Fibroblast of the conjunctiva (primary cell): ENCODE results near the gene DYRK1A.
"Not testable (repeated sequence)": the region's sequence is repeated elsewhere in the genome, so short reads cannot be mapped to it uniquely, and the experiment has no call there.

Source experiments
- DNase-seq: peaks from one replicate; pipeline ENCODE4 v3.0.0-alpha.2; 2010; ENCODE audit warnings: low read depth

Gene DYRK1A

DNA sequence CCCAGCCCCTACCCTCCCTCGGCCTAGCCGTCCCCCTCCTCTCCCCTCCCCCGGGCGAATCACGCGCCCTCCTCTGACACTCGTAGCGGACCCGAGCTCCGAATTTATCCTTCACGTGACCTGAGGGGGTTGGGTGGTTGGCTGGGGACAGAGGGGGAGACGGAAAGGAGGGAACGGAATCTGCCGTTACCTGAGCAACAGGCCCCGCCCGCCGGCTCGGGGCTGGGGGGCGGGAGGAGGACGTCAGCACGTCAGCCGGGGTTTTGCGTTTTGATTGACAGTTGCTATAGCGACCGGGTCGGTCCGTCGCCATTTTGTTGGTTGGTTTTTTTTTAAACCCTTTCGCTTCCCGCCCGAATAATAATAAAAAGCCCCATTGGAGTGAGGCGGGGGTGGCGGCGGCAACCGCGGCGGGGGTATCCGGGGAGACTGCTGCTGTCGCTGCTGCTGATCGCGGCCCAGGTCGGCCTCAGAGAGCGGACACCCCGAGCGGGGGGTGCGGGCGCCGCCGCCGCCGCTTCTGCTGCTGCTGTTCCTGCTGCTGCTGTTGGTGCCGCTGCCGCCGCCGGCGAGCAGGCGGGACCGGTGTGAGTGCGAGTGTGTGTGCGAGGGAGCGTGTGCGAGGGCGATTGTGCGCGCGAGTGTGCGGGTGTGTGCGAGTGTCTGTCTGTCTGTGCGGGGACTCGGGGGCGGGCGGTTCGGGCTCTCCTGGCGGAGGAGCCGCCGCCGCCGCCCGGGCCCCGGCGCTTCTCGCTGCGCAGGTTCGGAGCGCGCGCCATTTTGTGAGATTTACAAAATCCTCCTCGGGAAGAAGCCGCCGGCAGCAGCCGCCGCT, at the start of gene DYRK1A:
Gene DYRK1A, plus strand, starts transcription at position 292 of the 835 bp plus-strand sequence. CDS start 53,602 bp downstream, outside the sequence.
- peak; percentile 99 for DNase-seq

DNA sequence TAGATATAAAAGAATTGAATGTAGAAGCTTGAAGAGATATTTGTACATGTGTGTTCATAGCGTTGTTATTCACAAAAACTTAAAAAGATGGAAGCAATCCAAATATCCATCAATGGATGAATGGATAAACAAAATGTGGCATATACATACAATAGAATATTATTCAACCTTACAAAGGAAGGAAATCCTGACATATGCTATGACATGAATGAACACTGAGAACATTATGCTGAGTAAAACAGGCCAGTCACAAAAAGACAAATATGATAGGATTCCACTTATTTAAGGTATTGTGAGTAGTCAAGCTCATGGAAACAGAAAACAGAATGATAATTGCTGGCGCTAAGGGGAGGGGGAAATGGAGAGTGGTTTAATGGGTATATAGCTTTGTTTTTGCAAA, 47.0 kb upstream of the DYRK1A start:
- no peak for DNase-seq

DNA sequence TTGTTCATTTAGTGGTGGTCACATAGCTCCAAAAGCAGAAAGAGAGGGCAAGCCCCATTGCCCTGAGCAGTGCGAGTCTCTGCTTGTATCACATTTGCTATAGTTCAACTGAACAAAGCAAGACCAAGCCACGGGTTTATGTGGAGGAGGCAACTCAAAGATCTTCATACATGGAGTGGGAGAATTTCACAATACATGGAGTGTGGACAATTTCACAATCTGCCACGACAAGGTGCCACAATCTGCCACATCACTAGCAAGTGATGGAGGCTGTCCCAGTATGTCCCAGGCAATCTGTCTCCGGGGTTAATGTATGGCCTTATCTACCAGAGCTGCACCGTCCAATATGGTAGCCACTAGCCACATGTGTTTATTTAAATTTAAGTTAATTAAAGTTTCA, 44.5 kb upstream of the DYRK1A start:
- no peak for DNase-seq

DNA sequence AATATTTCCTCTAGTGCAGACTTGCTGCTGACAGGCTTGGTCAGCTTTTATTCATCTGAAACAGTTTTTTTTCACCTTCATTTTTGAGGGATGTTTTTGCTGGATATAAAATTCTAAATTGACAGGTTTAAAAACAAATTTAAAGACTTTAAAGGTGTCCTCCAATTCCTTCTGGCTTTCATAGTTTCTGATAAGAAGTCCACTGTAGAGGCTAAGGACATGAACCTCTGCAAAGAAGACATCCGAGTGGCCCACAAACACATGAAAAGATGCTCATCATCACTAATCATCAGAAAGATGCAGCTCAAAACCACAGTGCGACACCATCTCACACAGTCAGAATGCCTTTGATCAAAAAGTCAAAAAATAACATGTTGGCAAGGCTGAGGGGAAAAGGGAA, 42.0 kb upstream of the DYRK1A start:
- DNase-seq: no peak

DNA sequence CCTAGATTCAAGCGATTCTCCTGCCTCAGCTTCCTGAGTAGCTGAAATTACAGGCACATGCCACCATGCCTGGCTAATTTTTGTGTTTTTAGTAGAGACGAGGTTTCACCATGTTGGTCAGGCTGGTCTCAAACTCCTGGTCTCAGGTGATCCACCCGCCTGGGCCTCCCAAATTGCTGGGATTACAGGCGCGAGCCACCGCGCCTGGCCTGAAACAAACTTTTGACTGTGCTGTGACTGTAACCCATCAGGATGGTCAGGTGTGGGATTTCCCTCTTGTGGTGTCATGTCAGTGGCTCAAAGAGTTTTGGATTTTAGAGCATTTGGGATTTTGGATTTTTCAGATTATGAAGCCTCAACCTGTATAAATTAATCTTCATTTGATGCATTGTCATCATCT, 38.4 kb upstream of the DYRK1A start:
- not testable (repeated sequence) for DNase-seq

DNA sequence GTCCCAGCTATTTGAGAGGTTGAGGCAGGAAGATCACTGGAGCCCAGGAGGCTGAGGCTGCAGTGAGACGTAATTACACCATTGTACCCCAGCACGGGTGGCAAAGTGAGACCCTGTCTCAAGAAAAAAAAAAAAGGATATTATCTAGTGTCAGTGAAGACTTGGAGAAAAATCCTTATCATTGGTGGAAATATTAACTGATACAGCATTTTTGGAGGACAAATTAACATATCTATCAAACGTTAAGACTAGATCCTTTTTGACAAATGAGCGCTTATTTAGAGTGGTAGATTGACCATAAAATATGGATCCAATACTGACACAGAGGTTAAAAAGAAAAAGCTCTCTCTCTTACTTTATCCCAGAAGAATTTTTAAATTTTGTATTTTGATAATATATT, 35.2 kb upstream of the DYRK1A start:
- no peak for DNase-seq

DNA sequence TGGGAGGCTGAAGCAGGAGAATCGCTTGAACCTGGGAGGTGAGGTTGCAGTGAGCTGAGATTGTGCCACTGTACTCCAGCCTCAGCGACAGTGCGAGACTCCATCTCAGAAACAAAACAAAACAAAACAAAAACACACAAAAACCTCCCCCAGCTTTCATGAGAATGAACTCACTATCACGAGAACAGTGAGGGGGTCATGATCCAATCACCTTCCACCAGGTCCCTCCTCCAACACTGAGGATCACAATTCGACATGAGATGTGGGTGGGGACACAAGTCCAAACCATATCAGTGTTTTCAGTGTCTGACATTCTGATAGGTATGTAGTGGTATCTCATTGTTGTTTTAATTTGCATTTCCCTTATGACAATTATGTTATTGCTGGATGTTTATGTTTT, 31.5 kb upstream of the DYRK1A start:
- DNase-seq: no peak

DNA sequence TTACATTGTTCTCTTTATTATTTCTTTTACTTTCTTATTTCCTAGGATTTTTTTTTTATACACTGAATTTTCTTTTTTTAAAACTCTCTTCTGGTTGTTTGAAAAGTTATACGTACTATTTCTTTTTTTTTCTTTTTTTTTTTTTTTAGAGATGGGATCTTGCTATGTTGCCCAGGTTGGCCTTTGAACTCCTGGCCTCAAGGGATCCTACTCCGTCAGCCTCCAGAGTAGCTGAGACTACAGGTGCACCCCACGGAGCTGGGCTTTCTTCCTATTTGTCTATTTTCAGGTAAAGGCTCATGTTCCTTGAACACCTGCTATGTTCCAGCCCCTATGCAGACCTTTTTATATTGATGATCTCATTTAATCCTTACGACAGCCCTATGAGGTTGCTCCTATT, 29.4 kb upstream of the DYRK1A start:
- no peak for DNase-seq

DNA sequence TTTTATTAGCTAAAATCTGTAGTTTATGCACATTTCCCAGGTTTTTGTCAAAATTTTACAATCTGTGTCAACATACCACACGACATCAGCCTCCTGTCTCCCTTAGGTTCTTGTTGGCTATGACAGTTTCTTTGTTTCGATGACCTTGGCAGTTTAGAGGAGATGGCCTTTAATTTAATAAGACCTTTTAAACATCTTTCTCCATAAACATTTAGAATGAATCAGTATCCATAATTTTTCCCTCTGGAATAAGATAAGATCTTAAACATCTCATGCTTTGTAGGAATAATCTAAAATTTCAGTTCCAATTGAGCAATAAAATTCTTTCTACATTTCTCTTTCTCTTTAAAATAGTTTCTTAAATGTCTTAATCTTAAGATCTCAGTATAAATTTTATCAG, 28.7 kb upstream of the DYRK1A start:
- no peak for DNase-seq

DNA sequence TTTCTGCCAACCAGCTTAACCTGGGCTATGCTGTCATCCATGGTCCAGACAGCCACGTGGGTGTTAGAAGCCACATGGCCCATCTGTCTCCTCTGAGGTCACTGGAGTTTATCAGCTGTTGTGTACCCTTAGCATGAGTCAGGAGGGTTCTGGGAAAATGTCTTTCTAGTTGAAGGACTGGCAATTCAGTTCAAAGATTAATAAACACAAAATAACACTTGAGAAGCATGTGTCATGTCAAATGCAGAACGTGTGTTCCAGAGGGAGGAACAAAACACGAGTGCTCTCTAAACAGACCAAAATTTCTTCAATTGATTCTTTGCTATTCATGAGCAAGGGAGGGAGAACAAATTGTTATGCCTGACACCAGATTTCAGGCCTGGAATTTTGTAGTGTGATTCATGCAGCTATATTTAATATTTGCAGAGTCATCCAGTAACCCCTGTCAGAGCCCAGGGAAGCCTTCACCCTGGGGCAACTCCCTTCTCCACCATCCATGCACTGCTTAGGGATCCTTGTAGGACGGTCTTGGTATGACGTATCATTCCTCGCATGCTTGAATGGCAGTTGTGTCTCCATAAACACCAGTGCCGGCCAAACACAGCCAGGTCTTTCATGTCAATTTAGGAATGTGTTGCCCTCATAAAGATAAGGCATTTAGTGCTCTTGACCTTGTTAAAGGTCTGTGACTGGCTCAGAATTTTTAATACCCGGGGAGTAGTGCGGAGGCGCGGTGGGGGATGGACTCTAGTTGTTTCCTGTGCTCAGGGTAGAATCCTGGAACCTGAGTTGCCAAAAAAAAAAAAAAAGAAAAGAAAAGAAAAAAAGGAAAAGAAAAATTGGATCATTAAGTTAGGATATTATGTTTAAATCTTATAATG, 27.7 kb upstream of the DYRK1A start:
- peak; percentile 72 for DNase-seq

DNA sequence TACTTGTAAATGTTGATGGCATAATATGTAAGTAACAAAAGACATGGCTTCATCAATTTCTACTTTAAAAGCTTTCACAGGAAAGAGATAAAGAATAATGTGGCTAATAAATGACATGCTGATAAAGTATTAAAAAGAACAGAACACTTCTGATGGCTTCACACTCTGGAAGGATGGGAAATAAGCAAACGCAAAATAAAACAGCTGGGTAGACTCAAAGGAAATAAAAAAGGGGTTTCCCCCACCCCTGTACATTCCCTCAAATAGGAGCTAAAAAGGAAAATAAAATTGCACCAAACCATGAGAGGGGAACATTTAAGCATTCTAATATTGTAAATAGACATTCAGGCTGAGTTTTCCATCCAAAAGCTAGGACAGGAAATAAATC, 27.0 kb upstream of the DYRK1A start:
- DNase-seq: no peak

DNA sequence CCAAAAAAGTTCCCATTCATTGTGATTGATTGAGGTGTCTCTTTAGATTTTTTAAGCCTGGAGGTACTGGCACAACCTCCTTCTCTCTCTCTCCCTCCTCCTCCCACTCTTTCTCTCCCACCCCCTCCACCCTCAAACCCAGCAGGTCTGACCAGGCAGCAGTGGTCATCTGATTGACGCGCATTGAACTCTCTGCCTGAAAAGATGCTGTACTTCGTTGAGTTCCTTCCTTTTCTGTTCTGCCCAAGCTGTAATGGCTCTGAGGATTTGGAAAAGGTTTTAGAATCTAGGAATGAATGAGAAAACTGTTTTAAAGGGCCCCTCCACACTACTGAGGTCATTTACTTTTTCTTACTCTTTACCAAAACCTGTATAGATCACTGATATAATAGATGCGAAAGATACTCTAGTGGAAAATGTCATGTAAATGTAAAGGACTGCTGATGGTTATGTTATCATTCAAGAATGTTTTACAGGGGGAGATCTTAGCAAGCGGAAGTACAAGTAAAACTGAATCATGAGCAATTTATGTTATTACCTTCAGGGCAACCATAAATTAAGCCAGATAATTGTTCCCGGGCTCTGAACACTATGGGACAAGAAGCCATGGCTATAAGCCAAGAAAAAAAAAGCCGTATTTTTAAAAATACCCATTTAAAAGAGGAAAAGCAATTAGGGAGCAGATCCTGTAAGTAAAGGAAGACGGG, 25.2 kb upstream of the DYRK1A start:
- DNase-seq: no peak

DNA sequence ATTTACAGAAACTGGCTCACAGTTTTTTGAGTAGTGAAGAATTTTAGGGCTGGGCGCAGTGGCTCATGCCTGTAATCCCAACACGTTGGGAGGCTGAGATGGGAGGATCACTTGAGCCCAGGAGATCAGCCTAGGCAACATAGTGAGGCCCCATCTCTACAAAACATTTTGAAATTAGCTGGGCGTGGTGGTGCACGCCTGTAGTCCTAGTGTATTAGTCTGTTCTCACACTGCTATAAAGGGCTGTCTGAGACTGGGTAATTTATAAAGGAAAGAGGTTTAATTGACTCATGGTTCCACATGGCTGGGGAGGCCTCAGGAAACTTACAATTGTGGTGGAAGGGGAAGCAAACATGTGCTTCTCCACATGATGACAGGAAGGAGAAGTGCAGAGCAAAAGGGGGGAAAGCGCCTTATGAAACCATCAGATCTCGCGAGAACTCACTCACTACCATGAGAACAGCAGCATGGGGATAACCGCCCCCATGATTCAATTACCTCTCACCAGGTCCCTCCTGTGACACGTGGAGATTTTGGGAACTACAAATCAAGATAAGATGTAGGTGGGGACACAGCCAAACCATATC, 24.4 kb upstream of the DYRK1A start:
- DNase-seq: no peak

DNA sequence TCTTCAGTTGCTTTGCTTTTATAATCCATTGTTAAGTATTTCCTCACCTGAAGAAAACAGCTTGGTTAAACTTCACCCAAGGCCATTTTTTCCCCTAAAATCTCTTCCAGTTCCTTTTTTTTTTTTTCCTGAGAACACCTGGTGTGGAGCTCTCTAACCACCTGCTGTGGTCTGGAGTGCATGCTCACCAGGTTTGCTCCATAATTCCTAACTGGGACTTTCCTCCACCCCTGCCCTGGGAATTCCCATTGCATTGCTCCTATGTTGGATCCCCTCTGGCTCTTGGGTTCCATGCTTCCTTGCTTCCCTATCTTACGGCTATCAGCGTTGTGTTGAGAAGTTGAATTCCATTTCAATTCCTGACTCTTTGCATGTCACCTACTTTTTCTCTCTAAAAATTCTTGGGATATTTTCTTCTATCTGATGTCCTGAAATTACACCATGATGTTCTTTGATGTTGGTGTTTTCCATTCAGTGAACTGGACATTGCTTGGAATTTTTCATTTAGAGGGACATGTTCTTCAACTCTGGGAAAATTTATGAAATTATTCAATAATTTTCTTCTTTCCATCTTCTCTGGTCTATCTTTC, 19.6 kb upstream of the DYRK1A start:
- no peak for DNase-seq

DNA sequence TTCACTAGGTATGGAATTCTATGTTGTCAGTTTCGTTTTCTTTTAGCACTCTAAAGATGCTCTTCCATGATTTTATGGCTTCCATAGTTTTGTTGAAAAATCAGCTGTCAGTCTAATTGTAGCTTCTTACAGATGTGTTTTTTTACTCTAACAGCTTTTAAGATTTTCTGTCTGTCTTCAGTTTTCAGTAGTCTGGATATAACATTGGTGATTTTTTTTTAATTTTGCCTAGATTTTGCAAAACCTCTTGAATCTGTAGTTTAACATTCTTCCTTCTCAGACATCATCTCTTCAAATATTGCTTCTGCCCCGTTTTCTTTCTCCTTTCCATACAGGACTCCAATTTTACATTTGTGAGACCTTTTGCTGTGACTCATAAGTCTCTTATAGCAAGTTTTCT, 17.9 kb upstream of the DYRK1A start:
- no peak for DNase-seq

DNA sequence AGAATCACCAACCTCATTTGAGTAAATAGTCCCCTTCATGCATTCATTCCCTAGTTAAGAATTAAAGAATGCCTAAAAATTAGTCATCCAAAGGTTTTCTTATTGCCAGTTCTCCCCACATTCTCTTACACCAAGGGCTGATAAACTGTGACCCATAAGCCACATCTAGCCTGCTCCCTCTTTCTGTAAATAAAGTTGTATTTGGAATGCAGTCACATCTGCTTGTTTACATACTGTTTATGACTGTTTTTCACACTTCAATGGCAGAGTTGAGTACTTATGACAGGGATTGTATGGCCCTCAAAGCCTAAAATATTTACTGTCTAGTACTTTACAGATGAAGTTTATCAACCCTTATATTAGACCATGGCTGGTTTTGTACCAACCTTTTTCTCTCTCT, 16.1 kb upstream of the DYRK1A start:
- DNase-seq: no peak

DNA sequence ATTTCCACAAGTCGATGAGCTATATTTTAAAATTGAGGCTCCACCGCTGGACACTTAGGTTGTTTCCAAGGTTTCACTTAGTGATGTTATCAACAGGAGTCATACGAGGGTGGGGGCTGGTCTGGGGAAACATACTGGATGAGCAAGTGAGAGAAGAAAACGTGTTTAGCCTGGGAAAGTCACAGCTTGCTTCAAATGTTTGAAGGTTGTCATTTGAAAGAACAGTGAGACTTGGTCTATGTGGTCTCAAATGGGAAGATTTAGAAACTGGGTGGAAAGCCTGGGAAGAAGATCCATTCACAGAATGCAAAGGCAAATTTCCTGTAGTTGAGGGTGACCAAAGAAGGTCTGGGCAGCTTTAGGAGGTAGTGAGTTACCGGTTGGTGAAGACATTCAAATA, 9.9 kb upstream of the DYRK1A start:
- DNase-seq: no peak

DNA sequence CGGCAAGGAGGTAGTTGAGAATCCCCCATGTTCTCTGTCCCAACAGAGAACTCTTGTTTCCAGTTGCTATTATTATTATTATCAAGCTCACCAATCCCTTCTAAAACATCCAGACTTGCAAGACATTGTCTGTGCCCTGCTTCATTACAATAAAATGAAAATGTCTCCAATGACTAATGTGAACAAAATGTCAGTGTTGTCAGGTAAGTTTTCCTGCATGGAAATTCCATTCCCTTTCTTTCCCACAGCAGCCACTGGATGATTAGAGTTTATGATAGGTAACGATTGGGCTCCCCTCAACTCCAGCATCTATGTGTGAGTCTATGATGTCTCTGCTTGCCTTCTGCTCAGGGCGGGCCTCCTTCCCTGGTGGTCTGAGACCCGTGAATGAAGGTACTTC, 8.9 kb upstream of the DYRK1A start:
- DNase-seq: no peak

DNA sequence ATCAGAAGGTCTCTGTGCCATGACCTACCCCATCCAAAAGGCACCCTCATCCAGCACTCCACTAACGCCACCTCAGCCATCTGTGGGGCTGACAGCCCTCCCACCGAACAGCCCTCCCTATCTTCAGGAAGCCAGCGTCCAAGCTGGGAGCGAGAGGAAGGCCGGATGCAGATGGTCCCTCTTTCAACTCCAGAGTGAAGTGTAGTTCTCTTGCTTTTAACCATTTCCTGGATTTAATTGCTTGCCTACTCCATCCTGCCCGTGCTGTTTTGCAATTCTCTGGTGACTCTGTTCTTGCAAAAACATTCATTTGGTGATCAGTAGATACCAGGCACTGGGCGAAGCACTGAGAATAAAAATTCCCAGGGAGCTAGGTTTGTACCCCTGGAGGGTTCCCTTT, 8.2 kb upstream of the DYRK1A start:
- no peak for DNase-seq

DNA sequence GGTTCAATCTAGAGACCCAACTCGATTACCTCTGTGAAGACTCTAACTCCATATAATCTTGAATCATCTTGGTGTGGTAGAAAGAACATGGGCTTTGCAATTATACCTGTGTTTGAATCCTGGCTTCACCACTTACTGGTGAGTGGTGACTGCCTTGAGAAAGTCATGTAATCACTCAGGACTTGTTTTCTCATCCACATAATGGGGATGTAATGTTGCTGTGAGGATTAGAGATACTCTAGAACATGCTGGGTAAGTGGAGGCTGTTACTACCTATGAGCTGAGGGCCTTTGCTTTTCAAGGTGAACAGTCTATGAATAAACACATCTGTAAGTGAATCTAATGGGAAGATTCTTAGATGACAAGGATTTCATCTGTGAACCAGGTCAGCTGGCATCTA, 2.6 kb upstream of the DYRK1A start:
- no peak for DNase-seq

DNA sequence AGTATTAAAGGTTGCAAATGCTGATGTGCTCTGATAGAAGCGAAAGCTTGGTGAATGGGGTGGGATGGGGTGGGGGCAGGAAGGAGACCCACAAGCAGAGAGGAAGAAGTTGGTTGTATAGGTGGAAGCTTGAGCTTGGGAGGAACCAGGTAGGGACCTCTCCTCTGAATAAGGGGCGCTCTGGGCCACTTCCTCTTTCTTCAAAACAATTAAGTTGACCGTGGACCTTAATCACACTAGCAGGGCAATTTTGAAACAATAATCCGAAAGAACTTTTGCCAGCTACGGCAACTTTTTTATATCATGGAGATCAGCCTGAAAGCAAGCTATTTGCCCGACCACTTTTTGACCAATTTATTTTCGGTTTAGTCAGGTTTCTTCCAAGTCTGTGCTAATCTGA, 1.9 kb upstream of the DYRK1A start:
- no peak for DNase-seq
